ENCODE results near the gene TMEM151B. TPM values are rescaled to one million over a fixed set of nuclear protein-coding genes. Genes with fewer than 3 reads are reported as not detected.

The TMEM151B gene
- total RNA-seq (2022; extraction: Qiagen RNA extraction) = 0.06 to 0.17 TPM (median 0.14 TPM) in 5 replicates

GRCh38 chr6:44269921-44270525 lies at the start of gene TMEM151B:
Gene TMEM151B, plus strand, starts transcription at chr6:44270450. Its CDS starts 293 bp downstream, at chr6:44270743.

GRCh38 chr6:44223319-44224028 lies 46.8 kb upstream of the TMEM151B start, which contains the start of gene SLC29A1:
Gene SLC29A1, plus strand, starts transcription at chr6:44223595. Its CDS starts 3,719 bp downstream, at chr6:44227314.

GRCh38 chr6:44246663-44247337 lies 23.4 kb upstream of the TMEM151B start, which contains the start of gene HSP90AB1:
Gene HSP90AB1, plus strand, starts transcription at chr6:44247101. Its CDS starts 1,529 bp downstream, at chr6:44248630.

GRCh38 chr6:44257025-44257752 lies 13.1 kb upstream of the TMEM151B start, which contains the start of gene SLC35B2:
Gene SLC35B2, minus strand, starts transcription at chr6:44257528. Its CDS starts 118 bp downstream, at chr6:44257410.

GRCh38 chr6:44265007-44265721 lies 5.1 kb upstream of the TMEM151B start, which contains the start of gene NFKBIE:
Gene NFKBIE, minus strand, starts transcription at chr6:44265551. Its CDS starts 205 bp downstream, at chr6:44265346.

GRCh38 chr6:44312901-44313788 lies 42.9 kb downstream of the TMEM151B start, which contains the start of gene AARS2:
Gene AARS2, minus strand, starts transcription at chr6:44313347. Its CDS starts 24 bp downstream, at chr6:44313323.

GRCh38 chr6:44342489-44342888 lies 72.2 kb downstream of the TMEM151B start, which contains the start of gene SPATS1:
Gene SPATS1, plus strand, starts transcription at chr6:44342650. Its CDS starts 446 bp downstream, at chr6:44343096.

Other genes with a start within 250 kb of the TMEM151B start
- 54.0 to 64.0 TPM (median 61.6 TPM) in 5 replicates for gene MRPL14, start 143.0 kb upstream of the TMEM151B start, total RNA-seq (2022; extraction: Qiagen RNA extraction)
- 10.3 to 16.8 TPM (median 16.0 TPM) in 5 replicates for gene TMEM63B, start 142.9 kb upstream of the TMEM151B start, total RNA-seq (2022; extraction: Qiagen RNA extraction)
- not detected in 5 replicates for gene CAPN11, start 111.6 kb upstream of the TMEM151B start, total RNA-seq (2022; extraction: Qiagen RNA extraction)
- gene MYMX, start 53.5 kb upstream of the TMEM151B start, total RNA-seq (2022; extraction: Qiagen RNA extraction) = not detected in 5 replicates
- 36.0 to 55.2 TPM (median 51.3 TPM) in 5 replicates for gene SLC29A1, start 46.9 kb upstream of the TMEM151B start, total RNA-seq (2022; extraction: Qiagen RNA extraction)
- gene HSP90AB1, start 23.3 kb upstream of the TMEM151B start, total RNA-seq (2022; extraction: Qiagen RNA extraction) = 1,087 to 1,237 TPM (median 1,168 TPM) in 5 replicates
- 51.2 to 63.5 TPM (median 59.5 TPM) in 5 replicates for gene SLC35B2, start 12.9 kb upstream of the TMEM151B start, total RNA-seq (2022; extraction: Qiagen RNA extraction)
- 6.0 to 7.1 TPM (median 6.1 TPM) in 5 replicates for gene NFKBIE, start 4.9 kb upstream of the TMEM151B start, total RNA-seq (2022; extraction: Qiagen RNA extraction)
- 5.2 to 8.1 TPM (median 6.9 TPM) in 5 replicates for gene AARS2, start 42.9 kb downstream of the TMEM151B start, total RNA-seq (2022; extraction: Qiagen RNA extraction)
- gene SPATS1, start 72.2 kb downstream of the TMEM151B start, total RNA-seq (2022; extraction: Qiagen RNA extraction) = not detected in 5 replicates
- gene CDC5L, start 117.3 kb downstream of the TMEM151B start, total RNA-seq (2022; extraction: Qiagen RNA extraction) = 13.4 to 16.1 TPM (median 15.4 TPM) in 5 replicates